Muscle layer of colon (tissue), 2 donors: ENCODE results near the gene C1GALT1C1.
"Not testable (repeated sequence)": the region's sequence is repeated elsewhere in the genome, so short reads cannot be mapped to it uniquely, and the experiment has no call there.

Source experiments
- H3K27ac ChIP-seq: one replicate; pipeline ENCODE4 v1.7.0; 2013; ENCODE audit warnings: low read depth, mild to moderate bottlenecking, low read length, moderate library complexity
- H3K27me3 ChIP-seq, 2 donors: one replicate each; pipeline ENCODE4 v1.7.0; 2013; ENCODE audit warnings: low read length in 2 of 2, mild to moderate bottlenecking in 2 of 2; ENCODE audit not compliant: insufficient read depth in 2 of 2, control insufficient read depth in 1 of 2
- H3K36me3 ChIP-seq: one replicate; pipeline ENCODE4 v1.7.0; 2013; ENCODE audit warnings: mild to moderate bottlenecking, low read length; ENCODE audit not compliant: insufficient read depth
- H3K4me1 ChIP-seq: one replicate; pipeline ENCODE4 v1.7.0; 2013; ENCODE audit warnings: mild to moderate bottlenecking, low read length; ENCODE audit not compliant: insufficient read depth
- H3K4me3 ChIP-seq, 2 donors: one replicate each; pipeline ENCODE4 v1.7.0; 2013; ENCODE audit warnings: low read length in 2 of 2, low read depth in 1 of 2, mild to moderate bottlenecking in 1 of 2, moderate library complexity in 1 of 2
- H3K9ac ChIP-seq: one replicate; pipeline ENCODE4 v1.7.0; 2013; ENCODE audit warnings: low read length
- H3K9me3 ChIP-seq: one replicate; pipeline ENCODE4 v1.7.0; 2013; ENCODE audit warnings: mild to moderate bottlenecking, low read length
- donor health status: abdominal sarcoma.
- donor health status: Adenocarcinoma of cecum.

The C1GALT1C1 gene

DNA sequence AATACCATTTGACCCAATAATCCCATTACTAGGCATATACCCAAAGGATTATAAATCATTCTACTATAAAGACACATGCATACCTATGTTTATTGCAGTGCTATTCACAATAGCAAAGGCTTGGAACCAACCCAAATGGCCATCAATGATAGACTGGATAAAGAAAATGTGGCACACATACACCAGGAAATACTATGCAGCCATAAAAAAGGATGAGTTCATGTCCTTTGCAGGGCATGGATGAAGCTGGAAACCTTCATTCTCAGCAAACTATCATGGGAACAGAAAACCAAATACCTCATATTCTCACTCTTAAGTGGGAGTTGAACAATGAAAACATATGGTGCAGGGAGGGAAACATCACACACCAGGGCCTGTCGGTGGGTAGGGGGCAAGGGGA is 22.4 kb upstream of the C1GALT1C1 start:
- H3K9me3 ChIP-seq, H3K4me1 ChIP-seq, H3K9ac ChIP-seq, H3K36me3 ChIP-seq, H3K4me3 ChIP-seq, H3K27ac ChIP-seq, H3K27me3 ChIP-seq: not testable (repeated sequence)

GRCh38 chrX:120647127-120647526 is 17.3 kb upstream of the C1GALT1C1 start:
- Histone ChIP-seq H3K4me3 (no peak overlapping the region), H3K9me3 (no peaks in the 10 kb centered on the region), H3K9ac (no peak overlapping the region), H3K4me1 (no peaks in the 10 kb centered on the region), H3K36me3 (no peaks in the 10 kb centered on the region), H3K27ac (no peak overlapping the region), H3K27me3 (no peaks in the 10 kb centered on the region)

GRCh38 chrX:120642871-120643270 is 13.0 kb upstream of the C1GALT1C1 start:
- no peak overlapping the region for H3K27ac ChIP-seq
- no peak overlapping the region for H3K9ac ChIP-seq
- H3K36me3 ChIP-seq, result no peaks in the 10 kb centered on the region
- H3K4me3 ChIP-seq, result no peak overlapping the region
- no peaks in the 10 kb centered on the region for H3K4me1 ChIP-seq
- no peaks in the 10 kb centered on the region for H3K9me3 ChIP-seq
- no peaks in the 10 kb centered on the region for H3K27me3 ChIP-seq

DNA sequence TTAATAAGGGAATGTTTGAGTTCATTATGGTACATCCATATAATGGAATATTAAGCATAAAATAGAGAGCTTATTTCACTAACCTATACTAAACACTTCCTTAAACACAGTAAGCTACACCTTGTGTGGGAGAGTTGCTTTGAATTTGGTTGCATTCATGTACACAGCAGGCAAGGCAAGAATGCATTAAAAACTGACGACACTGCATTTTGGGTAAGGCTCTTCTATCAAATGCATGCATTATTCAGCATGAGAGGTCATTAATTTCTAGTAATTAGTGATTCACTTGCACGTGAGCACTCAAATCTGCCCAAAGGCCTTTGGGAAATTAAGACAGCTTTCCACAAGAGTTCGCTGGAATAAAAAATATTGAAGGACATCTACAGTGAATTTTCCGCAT is 8.8 kb upstream of the C1GALT1C1 start:
- no peak overlapping the region for H3K27ac ChIP-seq
- no peaks in the 10 kb centered on the region for H3K9me3 ChIP-seq
- H3K36me3 ChIP-seq, result no peaks in the 10 kb centered on the region
- H3K4me1 ChIP-seq, result no peaks in the 10 kb centered on the region
- H3K4me3 ChIP-seq, result no peak overlapping the region
- H3K27me3 ChIP-seq, result no peaks in the 10 kb centered on the region
- H3K9ac ChIP-seq, result no peak overlapping the region

- no peak overlapping the region for H3K4me3 ChIP-seq
- H3K9ac ChIP-seq, result no peak overlapping the region
- H3K27me3 ChIP-seq, result no peaks in the 10 kb centered on the region
- H3K36me3 ChIP-seq, result no peaks in the 10 kb centered on the region
- no peaks in the 10 kb centered on the region for H3K4me1 ChIP-seq
- H3K27ac ChIP-seq, result no peak overlapping the region
- no peaks in the 10 kb centered on the region for H3K9me3 ChIP-seq
Measured at GRCh38 chrX:120625371-120625770, 4.5 kb downstream of the C1GALT1C1 start.

GRCh38 chrX:120617996-120618630 is 11.7 kb downstream of the C1GALT1C1 start:
- Histone ChIP-seq H3K27me3 (no peaks in the 10 kb centered on the region), H3K9ac (no peak overlapping the region), H3K4me1 (no peaks in the 10 kb centered on the region), H3K36me3 (no peaks in the 10 kb centered on the region), H3K27ac (no peak overlapping the region), H3K4me3 (no peak overlapping the region), H3K9me3 (no peaks in the 10 kb centered on the region)

GRCh38 chrX:120614816-120615215 is 15.0 kb downstream of the C1GALT1C1 start:
- no peaks in the 10 kb centered on the region for H3K36me3 ChIP-seq
- H3K27ac ChIP-seq, result no peak overlapping the region
- no peak overlapping the region for H3K9ac ChIP-seq

GRCh38 chrX:120612086-120612485 is 17.8 kb downstream of the C1GALT1C1 start:
- Histone ChIP-seq H3K36me3 (peaks cover 3% of the 10 kb centered on the region), H3K27me3 (no peaks in the 10 kb centered on the region), H3K9ac (no peak overlapping the region), H3K27ac (no peak overlapping the region), H3K9me3 (no peaks in the 10 kb centered on the region), H3K4me3 (no peak overlapping the region), H3K4me1 (no peaks in the 10 kb centered on the region)

More at GRCh38 chrX:120614816-120615215, 15.0 kb downstream of the C1GALT1C1 start:
- H3K4me3 ChIP-seq, result no peak overlapping the region
- no peaks in the 10 kb centered on the region for H3K4me1 ChIP-seq
- H3K9me3 ChIP-seq, result no peaks in the 10 kb centered on the region
- H3K27me3 ChIP-seq, result no peaks in the 10 kb centered on the region

GRCh38 chrX:120604361-120604782 is 25.5 kb downstream of the C1GALT1C1 start:
- H3K27me3 ChIP-seq, result no peaks in the 10 kb centered on the region
- peaks cover 3% of the 10 kb centered on the region for H3K36me3 ChIP-seq
- no peaks in the 10 kb centered on the region for H3K9me3 ChIP-seq
- H3K27ac ChIP-seq, result peak overlapping the region; percentile 8
- peaks cover 4% of the 10 kb centered on the region for H3K4me1 ChIP-seq
- peak overlapping the region; percentile 3 to 58 for H3K4me3 ChIP-seq
- peak overlapping the region; percentile 62 for H3K9ac ChIP-seq

GRCh38 chrX:120603707-120604360 is 26.0 kb downstream of the C1GALT1C1 start, which contains the start of gene MCTS1:
MCTS1 (plus strand) TSS chrX:120604101; CDS start chrX:120604237, 136 bp downstream.
- no peaks in the 10 kb centered on the region for H3K27me3 ChIP-seq
- no peaks in the 10 kb centered on the region for H3K9me3 ChIP-seq
- peak within 1 kb of the TSS; percentile 62 for H3K9ac ChIP-seq
- H3K4me1 ChIP-seq, result peaks cover 4% of the 10 kb centered on the region
- H3K4me3 ChIP-seq, result peak within 1 kb of the TSS; percentile 3 to 58
- peak within 1 kb of the TSS; percentile 8 for H3K27ac ChIP-seq
- H3K36me3 ChIP-seq, result peaks cover 3% of the 10 kb centered on the region

GRCh38 chrX:120585702-120586101 is 44.2 kb downstream of the C1GALT1C1 start:
- no peaks in the 10 kb centered on the region for H3K36me3 ChIP-seq
- no peak overlapping the region for H3K9ac ChIP-seq
- H3K4me3 ChIP-seq, result no peak overlapping the region
- no peaks in the 10 kb centered on the region for H3K27me3 ChIP-seq
- H3K4me1 ChIP-seq, result no peaks in the 10 kb centered on the region
- no peak overlapping the region for H3K27ac ChIP-seq
- H3K9me3 ChIP-seq, result no peaks in the 10 kb centered on the region
